Measurements from ENCODE around the gene ATP6V0C.
A peak's percentile ranks its signal among the peaks of the same experiment; 100 is the strongest.

Gene ATP6V0C

GRCh38 chr16:2470603-2471015, 43.1 kb upstream of the ATP6V0C start:
- no peaks in the 10 kb centered on the region for H3K27me3 ChIP-seq (ENCODE audit: insufficient read depth, low read length)
- peak overlapping the region; percentile 71; the same call in 1 of the 2 replicates for H3K4me3 ChIP-seq (ENCODE audit: low read depth, low read length)
- H2AFZ ChIP-seq (ENCODE audit: low read length, unreplicated experiment) = no peak overlapping the region
- H3K4me1 ChIP-seq (ENCODE audit: control insufficient read depth, insufficient read depth, low read length, unreplicated experiment) = peaks cover 19% of the 10 kb centered on the region
- H3K79me2 ChIP-seq (ENCODE audit: control insufficient read depth, insufficient read depth, low read length, unreplicated experiment) = peaks cover 3% of the 10 kb centered on the region
- no peaks in the 10 kb centered on the region for H3K36me3 ChIP-seq (ENCODE audit: insufficient read depth, low read length)
- H3K27ac ChIP-seq (ENCODE audit: low read depth, low read length) = no peak overlapping the region

- Histone ChIP-seq H3K27ac (ENCODE audit: low read depth, low read length) (no peak within 1 kb of the TSS), H2AFZ (ENCODE audit: low read length, unreplicated experiment) (peak within 1 kb of the TSS; percentile 23), H3K79me2 (ENCODE audit: control insufficient read depth, insufficient read depth, low read length, unreplicated experiment) (peaks cover 7% of the 10 kb centered on the region), H3K36me3 (ENCODE audit: insufficient read depth, low read length) (no peaks in the 10 kb centered on the region), H3K27me3 (ENCODE audit: insufficient read depth, low read length) (no peaks in the 10 kb centered on the region), H3K4me1 (ENCODE audit: control insufficient read depth, insufficient read depth, low read length, unreplicated experiment) (peaks cover 19% of the 10 kb centered on the region), H3K4me3 (ENCODE audit: low read depth, low read length) (peak within 1 kb of the TSS; percentile 71)
Observed at GRCh38 chr16:2471016-2471652, 42.6 kb upstream of the ATP6V0C start, which contains the start of gene NTN3. TSS of gene NTN3 (plus strand) at chr16:2471297. CDS start at chr16:2471702, 405 bp downstream.

- Histone ChIP-seq H3K79me2 (ENCODE audit: control insufficient read depth, insufficient read depth, low read length, unreplicated experiment) (peaks cover 11% of the 10 kb centered on the region), H3K27me3 (ENCODE audit: insufficient read depth, low read length) (no peaks in the 10 kb centered on the region), H3K27ac (ENCODE audit: low read depth, low read length) (no peak overlapping the region), H3K4me3 (ENCODE audit: low read depth, low read length) (peak overlapping the region; percentile 71), H3K36me3 (ENCODE audit: insufficient read depth, low read length) (no peaks in the 10 kb centered on the region), H3K4me1 (ENCODE audit: control insufficient read depth, insufficient read depth, low read length, unreplicated experiment) (peaks cover 19% of the 10 kb centered on the region), H2AFZ (ENCODE audit: low read length, unreplicated experiment) (peak overlapping the region; percentile 23)
Observed at GRCh38 chr16:2471653-2472487, 41.9 kb upstream of the ATP6V0C start.

GRCh38 chr16:2472488-2472864, 41.3 kb upstream of the ATP6V0C start:
- Histone ChIP-seq H3K79me2 (ENCODE audit: control insufficient read depth, insufficient read depth, low read length, unreplicated experiment) (peaks cover 11% of the 10 kb centered on the region), H3K27ac (ENCODE audit: low read depth, low read length) (no peak overlapping the region), H3K36me3 (ENCODE audit: insufficient read depth, low read length) (no peaks in the 10 kb centered on the region), H3K27me3 (ENCODE audit: insufficient read depth, low read length) (no peaks in the 10 kb centered on the region), H3K4me3 (ENCODE audit: low read depth, low read length) (no peak overlapping the region), H3K4me1 (ENCODE audit: control insufficient read depth, insufficient read depth, low read length, unreplicated experiment) (peaks cover 15% of the 10 kb centered on the region), H2AFZ (ENCODE audit: low read length, unreplicated experiment) (no peak overlapping the region)

- Histone ChIP-seq H3K36me3 (ENCODE audit: insufficient read depth, low read length) (no peaks in the 10 kb centered on the region), H3K27me3 (ENCODE audit: insufficient read depth, low read length) (no peaks in the 10 kb centered on the region), H3K79me2 (ENCODE audit: control insufficient read depth, insufficient read depth, low read length, unreplicated experiment) (peaks cover 11% of the 10 kb centered on the region), H3K27ac (ENCODE audit: low read depth, low read length) (no peak overlapping the region), H3K4me3 (ENCODE audit: low read depth, low read length) (peak overlapping the region; percentile 97), H2AFZ (ENCODE audit: low read length, unreplicated experiment) (no peak overlapping the region), H3K4me1 (ENCODE audit: control insufficient read depth, insufficient read depth, low read length, unreplicated experiment) (peaks cover 15% of the 10 kb centered on the region)
Observed at GRCh38 chr16:2472885-2473445, 40.8 kb upstream of the ATP6V0C start.

GRCh38 chr16:2473446-2473926, 40.3 kb upstream of the ATP6V0C start:
- H3K79me2 ChIP-seq (ENCODE audit: control insufficient read depth, insufficient read depth, low read length, unreplicated experiment) = peaks cover 11% of the 10 kb centered on the region
- no peaks in the 10 kb centered on the region for H3K27me3 ChIP-seq (ENCODE audit: insufficient read depth, low read length)
- H3K4me3 ChIP-seq (ENCODE audit: low read depth, low read length) = peak overlapping the region; percentile 97
- no peak overlapping the region for H2AFZ ChIP-seq (ENCODE audit: low read length, unreplicated experiment)
- H3K36me3 ChIP-seq (ENCODE audit: insufficient read depth, low read length) = no peaks in the 10 kb centered on the region
- no peak overlapping the region for H3K27ac ChIP-seq (ENCODE audit: low read depth, low read length)
- peaks cover 14% of the 10 kb centered on the region for H3K4me1 ChIP-seq (ENCODE audit: control insufficient read depth, insufficient read depth, low read length, unreplicated experiment)

- 0 out of 2 replicates have a peak overlapping the region, but pooled peaks have one; percentile 28 for H3K27ac ChIP-seq (ENCODE audit: low read depth, low read length)
- no peaks in the 10 kb centered on the region for H3K27me3 ChIP-seq (ENCODE audit: insufficient read depth, low read length)
- no peaks in the 10 kb centered on the region for H3K36me3 ChIP-seq (ENCODE audit: insufficient read depth, low read length)
- H3K4me3 ChIP-seq (ENCODE audit: low read depth, low read length) = peak overlapping the region; percentile 97
- H3K79me2 ChIP-seq (ENCODE audit: control insufficient read depth, insufficient read depth, low read length, unreplicated experiment) = peaks cover 11% of the 10 kb centered on the region
- peaks cover 7% of the 10 kb centered on the region for H3K4me1 ChIP-seq (ENCODE audit: control insufficient read depth, insufficient read depth, low read length, unreplicated experiment)
- H2AFZ ChIP-seq (ENCODE audit: low read length, unreplicated experiment) = peak overlapping the region; percentile 47
Observed at GRCh38 chr16:2473999-2474876, 39.5 kb upstream of the ATP6V0C start.

- peaks cover 5% of the 10 kb centered on the region for H3K4me1 ChIP-seq (ENCODE audit: control insufficient read depth, insufficient read depth, low read length, unreplicated experiment)
- H3K27ac ChIP-seq (ENCODE audit: low read depth, low read length) = 0 out of 2 replicates have a peak within 1 kb of the TSS, but pooled peaks have one; percentile 28
- H3K27me3 ChIP-seq (ENCODE audit: insufficient read depth, low read length) = no peaks in the 10 kb centered on the region
- H3K36me3 ChIP-seq (ENCODE audit: insufficient read depth, low read length) = no peaks in the 10 kb centered on the region
- peak within 1 kb of the TSS; percentile 50 for H2AFZ ChIP-seq (ENCODE audit: low read length, unreplicated experiment)
- H3K4me3 ChIP-seq (ENCODE audit: low read depth, low read length) = peak within 1 kb of the TSS; percentile 97
- H3K79me2 ChIP-seq (ENCODE audit: control insufficient read depth, insufficient read depth, low read length, unreplicated experiment) = peaks cover 11% of the 10 kb centered on the region
Observed at GRCh38 chr16:2474877-2475412, 38.8 kb upstream of the ATP6V0C start, which contains the start of gene TBC1D24. TSS of gene TBC1D24 (plus strand) at chr16:2475127. CDS start at chr16:2496149, 21,022 bp downstream.

- Histone ChIP-seq H3K79me2 (ENCODE audit: control insufficient read depth, insufficient read depth, low read length, unreplicated experiment) (peaks cover 11% of the 10 kb centered on the region), H3K36me3 (ENCODE audit: insufficient read depth, low read length) (no peaks in the 10 kb centered on the region), H3K27me3 (ENCODE audit: insufficient read depth, low read length) (no peaks in the 10 kb centered on the region), H2AFZ (ENCODE audit: low read length, unreplicated experiment) (peak overlapping the region; percentile 50), H3K4me3 (ENCODE audit: low read depth, low read length) (peak overlapping the region; percentile 97), H3K27ac (ENCODE audit: low read depth, low read length) (no peak overlapping the region), H3K4me1 (ENCODE audit: control insufficient read depth, insufficient read depth, low read length, unreplicated experiment) (peaks cover 5% of the 10 kb centered on the region)
Observed at GRCh38 chr16:2475413-2476344, 38.1 kb upstream of the ATP6V0C start.
